Gastroesophageal sphincter (tissue), 4 donors: ENCODE results near the gene LGALS7. TPM values are rescaled to one million over a fixed set of nuclear protein-coding genes. Genes with fewer than 3 reads are reported as not detected.

ENCODE experiments used
- ATAC-seq: fragments of 150-250 bp; one replicate; pipeline ENCODE4 v1.9.1; 2016; ENCODE audit warnings: mild to moderate bottlenecking, moderate library complexity
- H3K27ac ChIP-seq, 4 donors: fragments of 200-600 bp; sonication (generic) in 3 of 4; 1 replicate in 3 of 4; 2 replicates in 1 of 4; pipeline ENCODE4 v1.5.1; 2016 to 2019
- H3K27me3 ChIP-seq: fragments of 200-600 bp; sonication (generic); one replicate; pipeline ENCODE4 v1.5.1; 2019
- H3K36me3 ChIP-seq, 2 donors: fragments of 200-600 bp; sonication (generic); one replicate each; pipeline ENCODE4 v1.5.1; 2019; ENCODE audit warnings: control low read depth in 1 of 2
- H3K4me1 ChIP-seq, 3 donors: fragments of 200-600 bp; sonication (generic); 1 replicate in 2 of 3; 2 replicates in 1 of 3; pipeline ENCODE4 v1.5.1; 2016 to 2019; ENCODE audit warnings: control low read depth in 2 of 3
- H3K4me3 ChIP-seq, 2 donors: fragments of 200-600 bp; sonication (generic); one replicate each; pipeline ENCODE4 v1.5.1; 2019; ENCODE audit warnings: mild to moderate bottlenecking in 1 of 2, moderate library complexity in 1 of 2
- H3K9me3 ChIP-seq, 3 donors: fragments of 200-600 bp; sonication (generic); one replicate each; pipeline ENCODE4 v1.5.1; 2017 to 2019; ENCODE audit warnings: control low read depth in 2 of 3
- EP300 ChIP-seq: sonication (generic); formaldehyde crosslinking; IDR thresholded peaks from one replicate; pipeline ENCODE4 v1.6.1; 2017; ENCODE audit warnings: antibody characterized with exemption, mild to moderate bottlenecking
- POLR2A ChIP-seq, 2 donors: fragments of 450-650 bp; IDR thresholded peaks; one replicate each; pipeline ENCODE4 v1.6.1; 2017; ENCODE audit warnings: antibody characterized with exemption in 2 of 2, mild to moderate bottlenecking in 2 of 2, moderate library complexity in 1 of 2
- POLR2AphosphoS5 ChIP-seq: sonication (generic); formaldehyde crosslinking; IDR thresholded peaks from one replicate; pipeline ENCODE4 v1.6.1; 2017; ENCODE audit warnings: antibody characterized with exemption
- WGBS, 2 donors: methylation state at CpG; one replicate each; pipeline ENCODE4 v1.1.5; 2018; ENCODE audit warnings: low coverage in 1 of 2; 5-methylcytosine and 5-hydroxymethylcytosine counted together
- total RNA-seq, 4 donors: library from RNA; depleted of rRNA; stranded (reverse); fragments of >200 nt; gene quantifications; one replicate each; pipeline ENCODE4 v1.1.0, GENCODE V29; 2016
- TF ChIP-seq, protein P1 (sequence below), 4 experiments: fragments of 200-600 bp in 2 of 4; fragments of 450-650 bp in 2 of 4; sonication (generic) in 1 of 4; IDR thresholded peaks; one replicate each; pipeline ENCODE4 v1.5.1; 2017 to 2019; ENCODE audit warnings: antibody characterized with exemption in 4 of 4, mild to moderate bottlenecking in 2 of 4, moderate library complexity in 2 of 4

LGALS7 gene
- total RNA-seq, 4 donors from 2014 or later = 25.8 TPM; not detected in 3

DNA sequence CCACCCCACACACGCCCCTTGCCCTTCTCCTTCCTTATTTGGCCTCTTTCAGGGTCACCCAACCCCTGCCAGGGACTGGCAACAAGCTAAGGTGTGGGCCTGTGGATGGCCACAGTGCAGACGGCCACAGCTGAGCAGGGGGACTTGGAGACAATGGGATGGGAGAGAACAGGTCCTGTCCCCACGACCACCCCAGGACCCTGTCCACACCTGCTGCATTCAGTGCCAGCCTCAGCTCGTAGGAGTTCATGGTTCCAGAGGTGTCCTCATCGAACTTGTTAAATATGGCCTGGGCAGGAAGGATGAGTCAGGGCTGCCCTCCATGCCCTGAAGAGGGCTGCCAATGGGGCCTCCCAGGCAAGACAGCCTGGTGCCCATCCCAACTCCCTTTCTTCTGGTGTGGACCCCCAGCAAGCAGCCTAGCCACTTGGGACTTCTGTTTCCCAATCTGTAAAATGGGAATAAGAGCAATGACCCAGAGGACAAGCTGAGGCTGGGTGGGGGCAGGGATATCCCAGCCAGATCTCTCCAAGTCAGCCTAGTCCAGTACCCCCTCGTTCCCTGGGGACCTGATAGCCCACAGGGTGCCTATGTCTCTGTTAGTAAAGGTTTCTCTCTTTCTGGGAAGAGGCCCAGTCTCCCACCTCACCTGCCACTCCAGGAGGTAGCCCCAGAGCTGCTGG is 39.7 kb downstream of the LGALS7 start:
- peak overlapping the region in 3 of 4 donors; percentile 67 to 80 (median 77) for H3K27ac ChIP-seq
- H3K4me3 ChIP-seq = no peak overlapping the region
- 60% methylated on average over 3 of the region's 6 CpGs; no CpG with 5 or more reads in 1 of the 2 donors for WGBS, 2 donors
- H3K36me3 ChIP-seq = peaks cover 0 to 32% of the 10 kb centered on the region in 2 donors
- H3K27me3 ChIP-seq = no peaks in the 10 kb centered on the region
- TF ChIP-seq EP300 = no peak
- TF ChIP-seq POLR2A (IDR thresholded peaks at IDR 0.05) = no peak
- TF ChIP-seq POLR2AphosphoS5 = no peak
- TF ChIP-seq, protein P1, sequence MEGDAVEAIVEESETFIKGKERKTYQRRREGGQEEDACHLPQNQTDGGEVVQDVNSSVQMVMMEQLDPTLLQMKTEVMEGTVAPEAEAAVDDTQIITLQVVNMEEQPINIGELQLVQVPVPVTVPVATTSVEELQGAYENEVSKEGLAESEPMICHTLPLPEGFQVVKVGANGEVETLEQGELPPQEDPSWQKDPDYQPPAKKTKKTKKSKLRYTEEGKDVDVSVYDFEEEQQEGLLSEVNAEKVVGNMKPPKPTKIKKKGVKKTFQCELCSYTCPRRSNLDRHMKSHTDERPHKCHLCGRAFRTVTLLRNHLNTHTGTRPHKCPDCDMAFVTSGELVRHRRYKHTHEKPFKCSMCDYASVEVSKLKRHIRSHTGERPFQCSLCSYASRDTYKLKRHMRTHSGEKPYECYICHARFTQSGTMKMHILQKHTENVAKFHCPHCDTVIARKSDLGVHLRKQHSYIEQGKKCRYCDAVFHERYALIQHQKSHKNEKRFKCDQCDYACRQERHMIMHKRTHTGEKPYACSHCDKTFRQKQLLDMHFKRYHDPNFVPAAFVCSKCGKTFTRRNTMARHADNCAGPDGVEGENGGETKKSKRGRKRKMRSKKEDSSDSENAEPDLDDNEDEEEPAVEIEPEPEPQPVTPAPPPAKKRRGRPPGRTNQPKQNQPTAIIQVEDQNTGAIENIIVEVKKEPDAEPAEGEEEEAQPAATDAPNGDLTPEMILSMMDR (IDR thresholded peaks at IDR 0.05) = no peak
- ATAC-seq = no peak
- no peaks in the 10 kb centered on the region for H3K9me3 ChIP-seq
- peaks cover 0 to 61% (median 3%) of the 10 kb centered on the region in 3 donors for H3K4me1 ChIP-seq

DNA sequence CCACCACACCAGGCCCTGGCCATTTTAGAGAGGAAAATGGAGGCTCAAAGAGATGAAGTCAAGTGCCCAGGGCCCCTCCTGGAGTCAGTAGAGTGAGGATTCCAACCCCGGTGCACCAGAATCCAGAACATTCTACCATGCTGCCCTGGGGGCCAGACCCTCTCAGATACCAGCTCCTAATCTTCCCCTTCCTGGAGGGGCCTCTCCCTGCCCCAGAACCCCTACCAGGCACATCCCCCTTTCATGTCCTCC is 40.1 kb downstream of the LGALS7 start:
- TF ChIP-seq EP300 (no peak), POLR2A (IDR thresholded peaks at IDR 0.05) (no peak), POLR2AphosphoS5 (no peak)
- TF ChIP-seq, protein P1 (IDR thresholded peaks at IDR 0.05) = no peak
- peaks cover 0 to 66% (median 3%) of the 10 kb centered on the region in 3 donors for H3K4me1 ChIP-seq
- H3K36me3 ChIP-seq = peaks cover 0 to 36% of the 10 kb centered on the region in 2 donors
- WGBS, 2 donors = 100% methylated on average over 1 of the region's 1 CpG; no CpG with 5 or more reads in 1 of the 2 donors
- no peaks in the 10 kb centered on the region for H3K9me3 ChIP-seq
- no peak overlapping the region for H3K4me3 ChIP-seq
- ATAC-seq = no peak
- H3K27ac ChIP-seq = peak overlapping the region in 3 of 4 donors; percentile 67 to 80 (median 77)
- no peaks in the 10 kb centered on the region for H3K27me3 ChIP-seq

DNA sequence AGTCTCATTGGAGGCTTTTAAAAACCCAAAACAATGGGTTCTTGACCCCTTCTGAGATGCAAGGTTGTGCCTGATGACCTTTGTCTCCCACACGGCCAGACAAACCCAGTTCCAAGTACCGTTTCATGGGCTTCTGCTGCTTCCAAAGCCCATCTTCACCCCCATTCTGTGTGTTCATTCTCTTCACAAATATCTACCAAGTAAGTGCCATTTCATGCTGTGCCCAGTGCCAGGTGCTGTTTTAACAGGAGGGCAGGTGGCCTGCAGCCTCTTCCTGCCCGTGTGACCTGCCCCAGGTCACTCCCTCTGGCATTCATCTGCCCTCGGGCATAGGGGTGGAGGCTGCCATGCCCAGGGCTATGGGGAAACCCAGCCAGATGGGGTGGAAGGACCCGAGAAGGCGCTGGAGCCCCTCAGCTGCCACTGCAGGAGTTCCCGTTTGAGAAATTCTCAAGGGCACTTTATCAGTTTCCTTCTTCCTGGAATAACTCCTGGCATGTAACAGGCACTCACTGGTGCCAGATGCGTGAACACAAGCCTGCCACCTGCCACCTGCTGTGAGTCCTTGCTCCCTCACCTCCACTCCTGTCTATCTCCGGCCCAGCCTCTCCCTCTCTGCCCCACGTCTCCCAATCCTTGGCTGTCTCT is 41.5 kb downstream of the LGALS7 start:
- Histone ChIP-seq H3K27ac (peak overlapping the region in 3 of 4 donors; percentile 73 to 80 (median 77)), H3K27me3 (no peaks in the 10 kb centered on the region), H3K9me3 (no peaks in the 10 kb centered on the region), H3K36me3 (peaks cover 0 to 50% of the 10 kb centered on the region in 2 donors), H3K4me3 (no peak overlapping the region), H3K4me1 (peaks cover 0 to 73% (median 3%) of the 10 kb centered on the region in 3 donors)
- TF ChIP-seq, protein P1 (IDR thresholded peaks at IDR 0.05) = no peak
- TF ChIP-seq POLR2A (IDR thresholded peaks at IDR 0.05) = no peak
- no peak for TF ChIP-seq POLR2AphosphoS5
- no peak for TF ChIP-seq EP300
- 64 to 70% methylated on average over 4 to 6 of the region's 10 CpGs for WGBS, 2 donors
- no peak for ATAC-seq

DNA sequence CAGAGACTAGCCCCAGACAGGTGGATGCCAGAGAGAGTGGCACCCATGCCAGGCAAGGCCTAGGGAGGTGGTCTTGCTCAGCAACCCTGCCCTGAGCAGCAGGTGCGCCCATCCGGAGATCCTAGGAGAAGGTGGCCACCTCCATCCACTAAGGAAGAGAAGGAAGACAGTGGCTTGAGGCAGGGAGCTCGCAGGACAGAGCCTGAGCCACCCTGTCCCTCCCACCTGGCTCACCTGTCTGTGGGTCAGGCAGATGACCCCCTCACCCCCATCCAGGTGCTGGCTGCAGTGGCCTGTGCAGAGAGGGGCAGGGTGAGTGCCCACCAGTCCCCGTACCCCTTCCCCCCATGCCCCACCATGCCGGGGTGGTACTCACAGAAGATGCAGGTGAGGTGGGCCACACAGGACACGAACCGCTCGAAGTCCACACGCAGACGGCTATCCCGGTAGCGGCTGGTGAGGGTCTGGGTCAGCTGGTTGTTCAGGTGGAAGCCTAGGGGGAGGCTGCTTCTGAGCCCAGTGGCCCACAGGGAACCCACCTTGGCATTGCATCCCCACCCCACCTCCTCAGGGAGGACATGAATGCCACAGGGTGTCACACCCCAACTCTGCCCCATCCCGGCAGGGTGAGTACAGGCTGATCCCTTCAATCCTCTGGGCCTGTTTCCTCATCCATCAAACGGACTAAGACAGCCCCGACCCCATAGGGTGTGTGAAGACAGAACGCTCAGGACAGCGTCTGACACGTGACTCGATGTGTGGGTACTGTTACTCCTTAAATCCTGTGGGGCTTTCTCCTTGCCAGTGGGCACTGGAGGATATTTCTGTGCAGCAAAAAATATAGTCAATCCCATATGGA is 42.4 kb downstream of the LGALS7 start:
- TF ChIP-seq POLR2AphosphoS5 = no peak
- TF ChIP-seq, protein P1 (IDR thresholded peaks at IDR 0.05) = no peak
- Histone ChIP-seq H3K27ac (peak overlapping the region in 3 of 4 donors; percentile 73 to 80 (median 77)), H3K4me1 (peaks cover 0 to 72% (median 3%) of the 10 kb centered on the region in 3 donors), H3K9me3 (no peaks in the 10 kb centered on the region), H3K27me3 (no peaks in the 10 kb centered on the region), H3K36me3 (peaks cover 0 to 58% of the 10 kb centered on the region in 2 donors), H3K4me3 (no peak overlapping the region)
- no peak for ATAC-seq
- no CpG with 5 or more reads among the region's 19 CpGs for WGBS, 2 donors
